Thyroid gland (tissue), 4 donors: Measurements from ENCODE around the gene PTGDR. TPM values are rescaled to one million over a fixed set of nuclear protein-coding genes. Genes with fewer than 3 reads are reported as not detected.

Experiments used
- DNase-seq, 2 donors: peaks; one replicate each; pipeline ENCODE4 v3.0.0-alpha.2; 2019
- H3K27ac ChIP-seq, 3 donors: fragments of 200-600 bp; sonication (generic); 1 replicate in 2 of 3; 2 replicates in 1 of 3; pipeline ENCODE4 v1.5.1; 2016 to 2019; ENCODE audit warnings: mild to moderate bottlenecking in 1 of 3, moderate library complexity in 1 of 3
- H3K27me3 ChIP-seq: fragments of 200-600 bp; sonication (generic); one replicate; pipeline ENCODE4 v1.5.1; 2019
- H3K36me3 ChIP-seq, 2 donors: fragments of 200-600 bp; sonication (generic); one replicate each; pipeline ENCODE4 v1.5.1; 2016 to 2019
- H3K4me1 ChIP-seq, 2 donors: fragments of 200-600 bp; sonication (generic); one replicate each; pipeline ENCODE4 v1.5.1; 2017 to 2019
- H3K4me3 ChIP-seq, 3 donors: fragments of 200-600 bp; sonication (generic); replicated peaks in 1 of 3; 1 replicate in 2 of 3; 2 replicates in 1 of 3; pipeline ENCODE4 v1.5.1; 2016; ENCODE audit warnings: mild to moderate bottlenecking in 1 of 3
- H3K9me3 ChIP-seq: fragments of 200-600 bp; sonication (generic); one replicate; pipeline ENCODE4 v1.5.1; 2017
- CTCF ChIP-seq, 6 experiments: fragments of 200-600 bp in 3 of 6; fragments of 450-650 bp in 3 of 6; sonication (generic) in 3 of 6; IDR thresholded peaks; one replicate each; pipeline ENCODE4 v1.5.1; 2016 to 2019; ENCODE audit warnings: antibody characterized with exemption in 6 of 6, mild to moderate bottlenecking in 2 of 6, inconsistent platforms in 1 of 6, moderate library complexity in 1 of 6
- POLR2A ChIP-seq, 2 donors: fragments of 450-650 bp; IDR thresholded peaks; one replicate each; pipeline ENCODE4 v1.6.1; 2017; ENCODE audit warnings: antibody characterized with exemption in 2 of 2, mild to moderate bottlenecking in 2 of 2, moderate library complexity in 1 of 2
- WGBS, 2 donors: methylation state at CpG; one replicate each; pipeline ENCODE4 v1.1.5; 2017; 5-methylcytosine and 5-hydroxymethylcytosine counted together
- intact Hi-C: fragments of 100-400 bp; cut with DNase I; formaldehyde crosslinking; loops from one replicate; pipeline ENCODE4 v1.15.1; 2023
- total RNA-seq, 4 donors: library from RNA; depleted of rRNA; stranded (reverse); fragments of >200 nt; gene quantifications; one replicate each; pipeline ENCODE4 v1.2.3, GENCODE V29; 2016

PTGDR gene
- total RNA-seq, 4 donors from 2014 or later = 0.54 to 1.2 (median 0.93) TPM

GRCh38 chr14:52305014-52305413, 37.5 kb downstream of the PTGDR start:
- H3K4me1 ChIP-seq = no peaks in the 10 kb centered on the region
- DNase-seq = no peak
- no peak overlapping the region for H3K4me3 ChIP-seq
- no peaks in the 10 kb centered on the region for H3K27me3 ChIP-seq
- intact Hi-C loops = loop anchor here (10.0 kb wide), 1 partner anchor 170 kb away; no protein-coding TSS in a partner anchor
- H3K36me3 ChIP-seq = no peaks in the 10 kb centered on the region
- WGBS, 2 donors = 95 to 96% methylated on average over 6 of the region's 6 CpGs
- no peaks in the 10 kb centered on the region for H3K9me3 ChIP-seq
- H3K27ac ChIP-seq = no peak overlapping the region
- no peak for TF ChIP-seq CTCF (IDR thresholded peaks at IDR 0.05)
- TF ChIP-seq POLR2A (IDR thresholded peaks at IDR 0.05) = no peak

GRCh38 chr14:52307376-52307775, 39.9 kb downstream of the PTGDR start:
- TF ChIP-seq CTCF (IDR thresholded peaks at IDR 0.05) = no peak
- TF ChIP-seq POLR2A (IDR thresholded peaks at IDR 0.05) = no peak
- Histone ChIP-seq H3K4me1 (no peaks in the 10 kb centered on the region), H3K36me3 (no peaks in the 10 kb centered on the region), H3K27me3 (peaks cover 1% of the 10 kb centered on the region), H3K27ac (no peak overlapping the region), H3K9me3 (no peaks in the 10 kb centered on the region), H3K4me3 (no peak overlapping the region)
- intact Hi-C loops = loop anchor here (10.0 kb wide), 1 partner anchor 167 kb away; no protein-coding TSS in a partner anchor
- no peak for DNase-seq
- WGBS, 2 donors = 69 to 75% methylated on average over 4 of the region's 4 CpGs

GRCh38 chr14:52307905-52308304, 40.4 kb downstream of the PTGDR start:
- peaks cover 0 to 2% of the 10 kb centered on the region in 2 donors for H3K4me1 ChIP-seq
- H3K36me3 ChIP-seq = no peaks in the 10 kb centered on the region
- 80 to 83% methylated on average over 2 of the region's 2 CpGs for WGBS, 2 donors
- TF ChIP-seq CTCF (IDR thresholded peaks at IDR 0.05) = no peak
- no peak for TF ChIP-seq POLR2A (IDR thresholded peaks at IDR 0.05)
- no peak overlapping the region for H3K4me3 ChIP-seq
- no peaks in the 10 kb centered on the region for H3K9me3 ChIP-seq
- H3K27me3 ChIP-seq = peaks cover 5% of the 10 kb centered on the region
- DNase-seq = no peak
- H3K27ac ChIP-seq = no peak overlapping the region
- intact Hi-C loops = loop anchor here (10.0 kb wide), 1 partner anchor 167 kb away; no protein-coding TSS in a partner anchor

GRCh38 chr14:52310541-52310940, 43.0 kb downstream of the PTGDR start:
- intact Hi-C loops = no loop called here
- peaks cover 12% of the 10 kb centered on the region for H3K27me3 ChIP-seq
- DNase-seq = no peak
- no peak overlapping the region for H3K4me3 ChIP-seq
- TF ChIP-seq POLR2A (IDR thresholded peaks at IDR 0.05) (no peak), CTCF (IDR thresholded peaks at IDR 0.05) (no peak)
- WGBS, 2 donors = 90 to 91% methylated on average over 3 of the region's 3 CpGs
- H3K27ac ChIP-seq = no peak overlapping the region
- H3K9me3 ChIP-seq = no peaks in the 10 kb centered on the region
- H3K4me1 ChIP-seq = peaks cover 9 to 25% of the 10 kb centered on the region in 2 donors
- H3K36me3 ChIP-seq = no peaks in the 10 kb centered on the region

- H3K4me3 ChIP-seq = no peak overlapping the region
- DNase-seq = no peak
- no peaks in the 10 kb centered on the region for H3K36me3 ChIP-seq
- H3K27me3 ChIP-seq = peaks cover 12% of the 10 kb centered on the region
- no peaks in the 10 kb centered on the region for H3K9me3 ChIP-seq
- H3K27ac ChIP-seq = no peak overlapping the region
- intact Hi-C loops = no loop called here
- H3K4me1 ChIP-seq = peaks cover 9 to 25% of the 10 kb centered on the region in 2 donors
- WGBS, 2 donors = 65 to 67% methylated on average over 5 of the region's 5 CpGs
- no peak for TF ChIP-seq CTCF (IDR thresholded peaks at IDR 0.05)
- no peak for TF ChIP-seq POLR2A (IDR thresholded peaks at IDR 0.05)
Observed at GRCh38 chr14:52312931-52313355, 45.4 kb downstream of the PTGDR start.
